HepG2 (cell line): ENCODE measurements around the gene TBC1D20. TPM values are rescaled to one million over a fixed set of nuclear protein-coding genes. Genes with fewer than 3 reads are reported as not detected.

Source experiments
- FOXA1 ChIP-seq, 2 experiments: fragments of 450-650 bp in 1 of 2; sonication (generic) in 1 of 2; formaldehyde crosslinking in 1 of 2; IDR thresholded peaks; 2 replicates each; pipeline versions ENCODE4 v1.4.0 to v1.6.1; 2016 to 2020; ENCODE audit warnings: missing genetic modification reagents in 1 of 2
- FOXO1 ChIP-seq: sonication (generic); formaldehyde crosslinking; IDR thresholded peaks from 2 replicates; pipeline ENCODE4 v1.4.0; 2020; ENCODE audit warnings: missing genetic modification reagents
- IRF9 ChIP-seq: sonication (generic); formaldehyde crosslinking; IDR thresholded peaks from 2 replicates; pipeline ENCODE4 v1.8.0; 2022; ENCODE audit warnings: missing genetic modification reagents, mild to moderate bottlenecking, borderline replicate concordance
- JARID2 ChIP-seq: sonication (generic); formaldehyde crosslinking; IDR thresholded peaks from 2 replicates; pipeline ENCODE4 v1.8.1; 2023; ENCODE audit warnings: missing genetic modification reagents, inconsistent platforms; ENCODE audit not compliant: insufficient replicate concordance
- MAZ ChIP-seq, 2 experiments: sonication (generic) in 1 of 2; formaldehyde crosslinking in 1 of 2; IDR thresholded peaks; 2 replicates each; pipeline versions ENCODE4 v1.5.0 to v1.6.1; 2012 to 2020; ENCODE audit warnings: low read depth in 2 of 2, mild to moderate bottlenecking in 2 of 2, borderline replicate concordance in 1 of 2, improper control_type of control experiment in 1 of 2, low read length in 1 of 2, missing genetic modification reagents in 1 of 2, moderate library complexity in 1 of 2
- NPAS2 ChIP-seq: sonication (generic); formaldehyde crosslinking; IDR thresholded peaks from 2 replicates; pipeline ENCODE4 v1.8.0; 2022; ENCODE audit warnings: mild to moderate bottlenecking, missing genetic modification reagents, borderline replicate concordance
- PHF8 ChIP-seq: sonication (generic); formaldehyde crosslinking; IDR thresholded peaks from 2 replicates; pipeline ENCODE4 v1.5.0; 2020; ENCODE audit warnings: missing genetic modification reagents
- PRDM10 ChIP-seq: sonication (generic); formaldehyde crosslinking; IDR thresholded peaks from 2 replicates; pipeline ENCODE4 v1.4.0; 2020; ENCODE audit warnings: low read depth, missing genetic modification reagents
- RBFOX2 ChIP-seq: fragments of 200-400 bp; formaldehyde crosslinking; IDR thresholded peaks from 2 replicates; pipeline ENCODE4 v1.6.1; 2017; ENCODE audit warnings: low read depth, mild to moderate bottlenecking, low read length
- RNF219 ChIP-seq: sonication (generic); formaldehyde crosslinking; IDR thresholded peaks from 2 replicates; pipeline ENCODE4 v1.5.0; 2020; ENCODE audit warnings: mild to moderate bottlenecking, missing genetic modification reagents
- RXRB ChIP-seq: IDR thresholded peaks from 2 replicates; pipeline ENCODE4 v1.6.1; 2016; ENCODE audit warnings: borderline replicate concordance, missing genetic modification reagents, missing compliant biosample characterization
- SNAPC4 ChIP-seq: sonication (generic); formaldehyde crosslinking; IDR thresholded peaks from 2 replicates; pipeline ENCODE4 v1.4.0; 2020; ENCODE audit warnings: mild to moderate bottlenecking, missing genetic modification reagents
- ZBTB21 ChIP-seq: sonication (generic); formaldehyde crosslinking; IDR thresholded peaks from 2 replicates; pipeline ENCODE4 v1.4.0; 2020; ENCODE audit warnings: missing genetic modification reagents
- ZFP36L1 ChIP-seq: sonication (generic); formaldehyde crosslinking; IDR thresholded peaks from 2 replicates; pipeline ENCODE4 v1.8.0; 2022; ENCODE audit warnings: mild to moderate bottlenecking, missing genetic modification reagents, moderate library complexity
- ZNF20 ChIP-seq: sonication (generic); formaldehyde crosslinking; IDR thresholded peaks from 2 replicates; pipeline ENCODE4 v1.4.0; 2020; ENCODE audit warnings: mild to moderate bottlenecking, moderate library complexity, missing genetic modification reagents
- ZNF24 ChIP-seq: fragments of 450-650 bp; IDR thresholded peaks from 2 replicates; pipeline ENCODE4 v1.6.1; 2017; ENCODE audit warnings: antibody characterized with exemption, mild to moderate bottlenecking
- ZNF329 ChIP-seq: sonication (generic); formaldehyde crosslinking; IDR thresholded peaks from 2 replicates; pipeline ENCODE4 v1.9.0; 2021; ENCODE audit warnings: low read depth, mild to moderate bottlenecking, missing genetic modification reagents
- ZNF496 ChIP-seq: sonication (generic); formaldehyde crosslinking; IDR thresholded peaks from 2 replicates; pipeline ENCODE4 v1.8.1; 2023; ENCODE audit warnings: mild to moderate bottlenecking, moderate library complexity, missing genetic modification reagents; ENCODE audit not compliant: insufficient replicate concordance
- polyA plus RNA-seq, 8 experiments: library from polyadenylated mRNA; depleted of rRNA in 3 of 8; stranded (reverse) in 7 of 8; unstranded in 1 of 8; fragments of >200 nt; fragmentation: Illumina TruSeq in 4 of 8; extraction: Trizol in 4 of 8; gene quantifications; 2 replicates each; pipeline versions ENCODE4 v1.2.1 to v1.2.3, GENCODE V29; 2011 to 2016; ENCODE audit warnings: low read depth in 4 of 8, missing spikeins in 1 of 8, mixed read lengths in 1 of 8; ENCODE audit not compliant: insufficient read depth in 1 of 8
- total RNA-seq, 5 experiments: library from RNA; depleted of rRNA; stranded (reverse); fragments of >200 nt; fragmentation: Illumina TruSeq; extraction: Trizol; gene quantifications; 2 replicates each; pipeline ENCODE4 v1.2.3, GENCODE V29; 2016; ENCODE audit warnings: low read depth in 1 of 5

Gene TBC1D20
- total and polyA plus RNA-seq, 2 of the 13 experiments (the other 11 are each of a cell fraction or from before 2014, with no cell fraction given), result 36.6 to 47.1 TPM

GRCh38 chr20:387520-387919 lies 74.8 kb downstream of the TBC1D20 start (continued):
- TF ChIP-seq PRDM10 (CRISPR knock-in tag) (no peak), SNAPC4 (CRISPR knock-in tag) (no peak), FOXA1 (IDR thresholded peaks at IDR 0.05) (no peak), FOXA1 (CRISPR knock-in tag; IDR thresholded peaks at IDR 0.05) (no peak), MAZ (IDR thresholded peaks at IDR 0.05; ENCODE audit: borderline replicate concordance, low read depth, low read length) (no peak), MAZ (CRISPR knock-in tag; IDR thresholded peaks at IDR 0.05; ENCODE audit: low read depth) (no peak), ZNF20 (CRISPR knock-in tag) (no peak), ZNF329 (no peak), IRF9 (CRISPR knock-in tag) (no peak), ZFP36L1 (CRISPR knock-in tag) (peak; percentile 53; the same call in 1 of the 2 replicates), PHF8 (CRISPR knock-in tag) (no peak), RXRB (CRISPR knock-in tag) (no peak), FOXO1 (CRISPR knock-in tag) (no peak), ZNF496 (CRISPR knock-in tag) (no peak), JARID2 (no peak), RBFOX2 (peak; percentile 50; the same call in 1 of the 2 replicates), RNF219 (no peak), ZBTB21 (CRISPR knock-in tag) (no peak), ZNF24 (no peak), NPAS2 (no peak)
